Nephron progenitor cell (in vitro differentiated cells): Measurements from ENCODE around the gene ZBTB46.
A peak's percentile ranks its signal among the peaks of the same experiment; 100 is the strongest.

Experiments
- DNase-seq: peaks from one replicate; pipeline ENCODE4 v3.0.0; 2021
- H3K27ac Mint-ChIP-seq: 2 replicates; pipeline ENCODE4 v1.8.0; 2021; ENCODE audit warnings: mild to moderate bottlenecking, moderate library complexity, mixed read lengths
- H3K27me3 Mint-ChIP-seq: 2 replicates; pipeline ENCODE4 v1.8.0; 2021; ENCODE audit warnings: mild to moderate bottlenecking, low read depth, mixed read lengths; ENCODE audit not compliant: poor library complexity
- H3K36me3 Mint-ChIP-seq: 2 replicates; pipeline ENCODE4 v1.8.0; 2021; ENCODE audit warnings: low read depth, mixed read lengths
- H3K4me1 Mint-ChIP-seq: 2 replicates; pipeline ENCODE4 v1.8.0; 2021; ENCODE audit warnings: mixed read lengths
- H3K4me3 Mint-ChIP-seq: 2 replicates; pipeline ENCODE4 v1.8.0; 2021; ENCODE audit warnings: mild to moderate bottlenecking, moderate library complexity, mixed read lengths
- H3K9me3 Mint-ChIP-seq: 2 replicates; pipeline ENCODE4 v1.8.0; 2021; ENCODE audit warnings: mild to moderate bottlenecking, moderate library complexity, mixed read lengths
- TF ChIP-seq, protein P1 (sequence below): fragments of 200-600 bp; sonication (generic); IDR thresholded peaks from 2 replicates; pipeline ENCODE4 v1.5.0; 2021; ENCODE audit warnings: antibody characterized with exemption

The ZBTB46 gene

DNA sequence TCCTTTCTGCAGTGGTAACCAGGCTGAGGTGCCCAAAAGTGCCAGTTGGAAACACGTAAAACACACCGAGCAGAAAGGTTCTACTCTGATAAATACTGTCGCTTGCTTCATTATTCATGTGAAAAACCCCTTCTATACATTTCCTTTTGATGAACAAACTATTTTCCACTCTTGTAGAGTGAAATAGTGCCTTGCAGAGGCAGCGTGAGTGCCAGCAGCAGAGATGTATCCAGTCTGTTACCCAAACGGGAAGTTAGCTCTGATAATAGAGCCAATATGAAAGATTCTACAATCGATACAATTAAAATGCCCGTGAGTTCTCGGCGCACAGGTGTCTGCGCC is 1.5 kb downstream of the ZBTB46 start:
- H3K4me1 Mint-ChIP-seq: peaks cover 61% of the 10 kb centered on the region
- H3K27me3 Mint-ChIP-seq: peaks cover 16% of the 10 kb centered on the region
- no peak for DNase-seq
- H3K4me3 Mint-ChIP-seq: peak overlapping the region; percentile 96
- H3K9me3 Mint-ChIP-seq: no peaks in the 10 kb centered on the region
- H3K36me3 Mint-ChIP-seq: peaks cover 8% of the 10 kb centered on the region
- H3K27ac Mint-ChIP-seq: no peak overlapping the region
- TF ChIP-seq, protein P1, sequence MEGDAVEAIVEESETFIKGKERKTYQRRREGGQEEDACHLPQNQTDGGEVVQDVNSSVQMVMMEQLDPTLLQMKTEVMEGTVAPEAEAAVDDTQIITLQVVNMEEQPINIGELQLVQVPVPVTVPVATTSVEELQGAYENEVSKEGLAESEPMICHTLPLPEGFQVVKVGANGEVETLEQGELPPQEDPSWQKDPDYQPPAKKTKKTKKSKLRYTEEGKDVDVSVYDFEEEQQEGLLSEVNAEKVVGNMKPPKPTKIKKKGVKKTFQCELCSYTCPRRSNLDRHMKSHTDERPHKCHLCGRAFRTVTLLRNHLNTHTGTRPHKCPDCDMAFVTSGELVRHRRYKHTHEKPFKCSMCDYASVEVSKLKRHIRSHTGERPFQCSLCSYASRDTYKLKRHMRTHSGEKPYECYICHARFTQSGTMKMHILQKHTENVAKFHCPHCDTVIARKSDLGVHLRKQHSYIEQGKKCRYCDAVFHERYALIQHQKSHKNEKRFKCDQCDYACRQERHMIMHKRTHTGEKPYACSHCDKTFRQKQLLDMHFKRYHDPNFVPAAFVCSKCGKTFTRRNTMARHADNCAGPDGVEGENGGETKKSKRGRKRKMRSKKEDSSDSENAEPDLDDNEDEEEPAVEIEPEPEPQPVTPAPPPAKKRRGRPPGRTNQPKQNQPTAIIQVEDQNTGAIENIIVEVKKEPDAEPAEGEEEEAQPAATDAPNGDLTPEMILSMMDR: no peak

DNA sequence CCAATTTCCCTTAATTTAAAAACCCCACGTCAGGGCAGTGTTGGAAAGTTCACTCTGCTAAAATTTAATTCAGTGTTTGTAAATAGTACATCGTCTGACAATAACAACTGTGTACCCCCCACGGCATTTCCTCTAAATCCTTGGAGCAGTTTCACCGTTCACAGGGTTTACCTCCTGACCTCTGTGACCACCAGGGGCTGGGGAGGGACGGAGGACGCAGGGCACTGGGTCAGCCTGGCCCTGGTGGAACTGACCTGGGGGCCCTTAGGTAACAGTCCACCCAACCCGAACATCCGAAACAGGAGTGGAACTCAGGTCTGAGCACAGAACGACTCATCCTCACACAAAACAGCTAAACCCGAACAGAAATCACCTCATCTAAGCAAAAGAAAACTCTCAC is 2.1 kb downstream of the ZBTB46 start:
- TF ChIP-seq, protein P1: no peak
- no peak for DNase-seq
- Mint-ChIP-seq H3K27ac (no peak overlapping the region), H3K4me3 (peak overlapping the region; percentile 96), H3K36me3 (peaks cover 9% of the 10 kb centered on the region), H3K9me3 (no peaks in the 10 kb centered on the region), H3K4me1 (peaks cover 60% of the 10 kb centered on the region), H3K27me3 (peaks cover 16% of the 10 kb centered on the region)

- H3K4me3 Mint-ChIP-seq: peak overlapping the region; percentile 96
- TF ChIP-seq, protein P1: no peak
- H3K27ac Mint-ChIP-seq: no peak overlapping the region
- no peaks in the 10 kb centered on the region for H3K9me3 Mint-ChIP-seq
- H3K27me3 Mint-ChIP-seq: peaks cover 16% of the 10 kb centered on the region
- H3K4me1 Mint-ChIP-seq: peaks cover 60% of the 10 kb centered on the region
- DNase-seq: no peak
- H3K36me3 Mint-ChIP-seq: peaks cover 13% of the 10 kb centered on the region
These were observed 2.5 kb downstream of the ZBTB46 start for GRCh38 chr20:63828545-63828944.

DNA sequence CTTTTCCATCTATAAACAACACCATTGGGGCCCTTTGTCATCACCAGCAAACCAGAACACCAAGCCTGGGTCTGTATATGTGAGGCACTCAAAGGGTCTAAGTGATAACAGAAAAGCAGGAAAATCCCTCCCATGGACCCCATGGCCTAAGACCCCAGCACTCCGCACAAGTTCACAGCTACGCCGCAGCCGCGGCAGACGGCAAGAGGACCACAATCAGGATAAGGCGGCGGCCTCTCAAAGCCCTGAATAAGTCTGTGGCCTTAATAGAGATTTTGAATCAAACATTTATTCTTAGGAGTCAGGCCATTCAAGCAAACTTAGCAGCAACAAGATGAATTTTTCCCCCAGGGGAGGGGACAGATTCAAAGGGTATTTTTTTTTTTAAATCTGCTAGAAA is 2.9 kb downstream of the ZBTB46 start:
- TF ChIP-seq, protein P1: no peak
- H3K36me3 Mint-ChIP-seq: peaks cover 15% of the 10 kb centered on the region
- peaks cover 58% of the 10 kb centered on the region for H3K4me1 Mint-ChIP-seq
- H3K9me3 Mint-ChIP-seq: no peaks in the 10 kb centered on the region
- H3K27me3 Mint-ChIP-seq: peaks cover 16% of the 10 kb centered on the region
- peak overlapping the region; percentile 96 for H3K4me3 Mint-ChIP-seq
- DNase-seq: no peak
- no peak overlapping the region for H3K27ac Mint-ChIP-seq

DNA sequence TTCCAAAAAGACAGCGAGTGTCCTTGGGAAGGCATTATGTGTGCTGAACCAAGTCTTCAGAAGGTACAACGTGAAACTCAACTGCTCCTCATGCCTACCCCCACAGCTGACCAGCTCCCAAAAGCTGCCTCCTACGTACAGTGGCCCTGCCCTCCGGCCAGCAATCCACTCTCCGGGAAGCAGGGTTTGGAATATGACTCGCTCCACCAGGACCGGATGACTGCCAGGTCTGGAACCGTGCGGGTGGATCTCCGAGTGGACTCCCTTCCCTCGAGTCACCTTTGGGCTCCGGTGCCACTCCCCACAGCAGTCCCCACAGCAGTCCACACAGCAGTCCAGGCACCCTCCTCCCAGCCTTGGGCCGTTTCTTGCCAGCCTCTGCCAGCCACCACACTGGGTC is 4.3 kb downstream of the ZBTB46 start:
- H3K36me3 Mint-ChIP-seq: peaks cover 25% of the 10 kb centered on the region
- DNase-seq: no peak
- peaks cover 16% of the 10 kb centered on the region for H3K27me3 Mint-ChIP-seq
- H3K27ac Mint-ChIP-seq: no peak overlapping the region
- TF ChIP-seq, protein P1: no peak
- H3K4me1 Mint-ChIP-seq: peaks cover 67% of the 10 kb centered on the region
- no peak overlapping the region for H3K4me3 Mint-ChIP-seq
- no peaks in the 10 kb centered on the region for H3K9me3 Mint-ChIP-seq

DNA sequence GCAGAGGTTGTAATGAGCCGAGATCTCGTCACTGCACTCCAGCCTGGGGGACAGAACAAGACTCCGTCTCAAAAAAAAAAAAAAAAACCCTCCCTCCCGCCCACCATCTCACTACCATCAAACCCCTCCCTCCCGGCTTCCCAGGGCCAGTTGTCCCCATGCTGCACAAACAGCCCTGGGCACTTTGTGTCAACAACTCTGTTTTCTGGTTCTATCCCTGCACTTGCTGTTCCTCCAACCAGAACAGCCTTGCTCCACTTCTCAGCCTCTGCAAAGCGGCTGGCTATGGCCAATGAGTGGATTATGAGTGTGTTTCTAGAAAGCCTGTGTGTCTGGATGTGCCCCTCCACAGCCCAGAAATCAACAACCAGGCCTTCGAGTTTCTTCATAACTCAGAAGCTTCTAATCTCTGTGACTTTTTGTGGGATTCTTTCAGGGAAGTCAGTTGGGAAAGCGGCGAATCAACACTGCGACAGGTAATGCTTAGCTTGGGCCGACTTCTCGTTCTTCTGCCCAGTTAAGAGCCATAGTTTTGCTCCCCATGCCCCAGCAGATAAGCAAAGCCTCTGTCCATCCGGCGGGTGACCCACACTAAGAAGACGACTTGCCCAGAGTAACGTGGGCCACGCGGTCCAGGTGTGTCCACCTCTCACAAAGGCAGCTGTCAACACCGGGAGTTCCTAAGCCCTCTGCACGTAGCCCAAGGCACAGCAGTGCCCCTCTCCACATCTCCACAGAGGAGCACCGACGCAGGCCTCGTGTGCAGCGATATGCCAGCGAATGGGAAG is 5.5 kb downstream of the ZBTB46 start:
- Mint-ChIP-seq H3K36me3 (peaks cover 27% of the 10 kb centered on the region), H3K4me3 (peak overlapping the region; percentile 29), H3K9me3 (no peaks in the 10 kb centered on the region), H3K27ac (peak overlapping the region; percentile 78), H3K4me1 (peaks cover 69% of the 10 kb centered on the region), H3K27me3 (peaks cover 16% of the 10 kb centered on the region)
- DNase-seq: no peak
- TF ChIP-seq, protein P1: no peak
